IMR-90 (cell line): ENCODE results near the gene RPL10. TPM values are rescaled to one million over a fixed set of nuclear protein-coding genes. Genes with fewer than 3 reads are reported as not detected.

Experiments
- ATAC-seq: fragments of 200-7000 bp; cut with Tn5 transposase; 2 replicates; pipeline ENCODE4 v1.9.1; 2020; ENCODE audit warnings: low read depth, mild to moderate bottlenecking, moderate library complexity
- BruUV-seq: library from RNA; stranded (reverse); fragments of 400-500 nt; replicated peaks from 2 replicates; lab custom pipeline; 2021; lab: Mats Ljungman, UMichigan
- CTCF ChIA-PET: fragments of 300-600 bp; formaldehyde crosslinking; extraction: SDS; loops from one replicate; lab custom pipeline; 2021; ENCODE audit warnings: antibody characterized with exemption; lab: Yijun Ruan, JAX
- POLR2A ChIA-PET: fragments of 300-600 bp; sonication (Branson Sonifier 250); formaldehyde crosslinking; loops from one replicate; lab custom pipeline; 2022; ENCODE audit warnings: antibody characterized with exemption; ENCODE audit not compliant: unreplicated experiment; lab: Charles Lee
- DNase-seq: peaks from one replicate; pipeline ENCODE4 v3.0.0; 2013
- H2AFZ ChIP-seq: replicated peaks from 2 replicates; pipeline ENCODE3; 2013; ENCODE audit warnings: low read length, mild to moderate bottlenecking; ENCODE audit not compliant: poor library complexity
- H2AK5ac ChIP-seq: 2 replicates; pipeline ENCODE4 v1.6.1; 2013; ENCODE audit warnings: low read depth, low read length, inconsistent platforms
- H2AK9ac ChIP-seq: replicated peaks from 2 replicates; pipeline ENCODE3; 2013; ENCODE audit warnings: mild to moderate bottlenecking, low read depth, low read length, moderate library complexity; ENCODE audit not compliant: poor library complexity
- H2BK120ac ChIP-seq: 2 replicates; pipeline ENCODE4 v1.6.1; 2013; ENCODE audit warnings: low read depth, low read length, inconsistent platforms
- H2BK15ac ChIP-seq: 3 replicates; pipeline ENCODE4 v1.6.1; 2013; ENCODE audit warnings: low read depth, low read length, inconsistent platforms
- H2BK20ac ChIP-seq: 2 replicates; pipeline ENCODE4 v1.6.1; 2013; ENCODE audit warnings: low read depth, mild to moderate bottlenecking, inconsistent platforms, low read length, moderate library complexity
- H2BK5ac ChIP-seq: 2 replicates; pipeline ENCODE4 v1.6.1; 2013; ENCODE audit warnings: mild to moderate bottlenecking, low read depth, low read length, inconsistent platforms; ENCODE audit not compliant: poor library complexity, severe bottlenecking
- H3K14ac ChIP-seq: replicated peaks from 2 replicates; pipeline ENCODE4 v1.6.1; 2013; ENCODE audit warnings: low read depth, low read length, inconsistent platforms
- H3K18ac ChIP-seq: 2 replicates; pipeline ENCODE4 v1.6.1; 2013; ENCODE audit warnings: low read depth, low read length, control low read depth
- H3K23ac ChIP-seq: 2 replicates; pipeline ENCODE4 v1.6.1; 2013; ENCODE audit warnings: low read depth, low read length, inconsistent platforms
- H3K27ac ChIP-seq: 2 replicates; pipeline ENCODE4 v1.5.1; 2013; ENCODE audit warnings: mild to moderate bottlenecking, control low read depth, low read length; ENCODE audit not compliant: insufficient read depth
- H3K27me3 ChIP-seq: 2 replicates; pipeline ENCODE4 v1.6.1; 2013; ENCODE audit warnings: low read length; ENCODE audit not compliant: control insufficient read depth, insufficient read depth
- H3K36me3 ChIP-seq: 2 replicates; pipeline ENCODE4 v1.6.1; 2013; ENCODE audit warnings: low read length, mixed read lengths; ENCODE audit not compliant: control insufficient read depth, insufficient read depth
- H3K4ac ChIP-seq: 2 replicates; pipeline ENCODE4 v1.6.1; 2013; ENCODE audit warnings: low read depth, low read length, inconsistent platforms
- H3K4me1 ChIP-seq: 2 replicates; pipeline ENCODE4 v1.6.1; 2013; ENCODE audit warnings: low read length, mixed read lengths; ENCODE audit not compliant: control insufficient read depth, insufficient read depth
- H3K4me2 ChIP-seq: 2 replicates; pipeline ENCODE4 v1.6.1; 2013; ENCODE audit warnings: low read depth, mild to moderate bottlenecking, control low read depth, low read length, moderate library complexity
- H3K4me3 ChIP-seq: 2 replicates; pipeline ENCODE4 v1.5.1; 2013; ENCODE audit warnings: low read depth, mild to moderate bottlenecking, control low read depth, low read length, moderate library complexity; ENCODE audit not compliant: insufficient read depth
- H3K56ac ChIP-seq: 2 replicates; pipeline ENCODE4 v1.6.1; 2013; ENCODE audit warnings: low read length, inconsistent platforms; ENCODE audit not compliant: insufficient read depth; ENCODE audit errors: extremely low read depth
- H3K79me1 ChIP-seq, 2 experiments: 2 replicates each; pipeline ENCODE4 v1.6.1; 2013; ENCODE audit warnings: low read length in 2 of 2, inconsistent platforms in 1 of 2, low read depth in 1 of 2
- H3K9ac ChIP-seq: 2 replicates; pipeline ENCODE4 v1.6.1; 2013; ENCODE audit warnings: low read depth, low read length, control low read depth
- H3K9me1 ChIP-seq: 2 replicates; pipeline ENCODE4 v1.6.1; 2013; ENCODE audit warnings: low read length, inconsistent platforms; ENCODE audit not compliant: insufficient read depth
- H3K9me3 ChIP-seq: 2 replicates; pipeline ENCODE4 v1.6.1; 2013; ENCODE audit warnings: low read length; ENCODE audit not compliant: control insufficient read depth, insufficient read depth
- H4K20me1 ChIP-seq: 2 replicates; pipeline ENCODE4 v1.6.1; 2013; ENCODE audit warnings: low read length, inconsistent platforms; ENCODE audit not compliant: insufficient read depth
- H4K5ac ChIP-seq: 2 replicates; pipeline ENCODE4 v1.6.1; 2013; ENCODE audit warnings: mild to moderate bottlenecking, low read depth, low read length, control low read depth
- H4K8ac ChIP-seq, 2 experiments: 2 replicates each; pipeline ENCODE4 v1.6.1; 2013; ENCODE audit warnings: low read depth in 2 of 2, low read length in 2 of 2, control low read depth in 1 of 2, inconsistent platforms in 1 of 2
- H4K91ac ChIP-seq: 2 replicates; pipeline ENCODE4 v1.6.1; 2013; ENCODE audit warnings: low read depth, low read length, inconsistent platforms; ENCODE audit not compliant: insufficient read depth
- BHLHE40 ChIP-seq: fragments of 150-350 bp; IDR thresholded peaks from 2 replicates; pipeline ENCODE4 v1.6.1; 2016; ENCODE audit warnings: mild to moderate bottlenecking, low read depth, low read length
- MAZ ChIP-seq: IDR thresholded peaks from 2 replicates; pipeline ENCODE4 v1.6.1; 2012; ENCODE audit warnings: low read depth, mild to moderate bottlenecking, low read length, improper control_type of control experiment, moderate library complexity, borderline replicate concordance
- WGBS, 2 experiments: methylation state at CpG; one replicate each; pipeline versions ENCODE4 v1.1.5 to v1.1.7; 2013; ENCODE audit warnings: missing lambda C conversion rate in 2 of 2; ENCODE audit not compliant: insufficient read length in 1 of 2; ENCODE audit errors: extremely low coverage in 2 of 2; 5-methylcytosine and 5-hydroxymethylcytosine counted together
- dilution Hi-C: fragments of 300-500 bp; cut with HindIII; formaldehyde crosslinking; loops from one replicate; pipeline ENCODE4 v1.14.3; 2018; ENCODE audit warnings: low sequenced_read_pairs; ENCODE audit not compliant: unreplicated experiment
- in situ Hi-C: fragments of 300-500 bp; cut with MboI; formaldehyde crosslinking; loops from 3 replicates; pipeline ENCODE4 v1.14.3; 2019; ENCODE audit warnings: low sequenced_read_pairs, inconsistent platforms, mixed read lengths
- intact Hi-C: fragments of 100-400 bp; cut with micrococcal nuclease; formaldehyde crosslinking; loops from 2 replicates; pipeline ENCODE4 v1.10.0; 2022
- polyA plus RNA-seq, 3 experiments: library from polyadenylated mRNA; depleted of rRNA; stranded (reverse); fragments of >200 nt; gene quantifications; 2 replicates each; pipeline ENCODE4 v1.2.3, GENCODE V29; 2012; ENCODE audit warnings: low replicate concordance in 1 of 3
- total RNA-seq: library from RNA; depleted of rRNA; stranded (reverse); fragments of >200 nt; gene quantifications from 2 replicates; pipeline ENCODE4 v1.2.3, GENCODE V29; 2012

The RPL10 gene
- total and polyA plus RNA-seq, 2 of the 4 experiments (the other 2 are of a cell fraction) = 1,582 to 7,467 TPM

- Histone ChIP-seq H3K9me3 (no peaks in the 10 kb centered on the region), H4K91ac (no peak overlapping the region), H3K4me1 (peaks cover 2% of the 10 kb centered on the region; the same call in 1 of the 2 replicates), H3K4me2 (no peak overlapping the region), H4K5ac (no peak overlapping the region), H2BK5ac (no peak overlapping the region), H3K18ac (no peak overlapping the region), H2AFZ (no peak overlapping the region), H2BK20ac (no peak overlapping the region), H3K23ac (no peak overlapping the region), H4K8ac (no peak overlapping the region), H3K14ac (no peak overlapping the region), H3K9me1 (peaks cover 3% of the 10 kb centered on the region; the same call in 1 of the 2 replicates), H4K20me1 (peaks cover 7% of the 10 kb centered on the region), H3K4ac (no peak overlapping the region), H2BK15ac (no peak overlapping the region), H2BK120ac (no peak overlapping the region), H3K27ac (no peak overlapping the region), H2AK9ac (no peak overlapping the region), H3K56ac (no peak overlapping the region), H3K79me1 (peaks cover 7 to 31% of the 10 kb centered on the region in 2 experiments), H3K9ac (no peak overlapping the region), H2AK5ac (no peak overlapping the region), H3K4me3 (no peak overlapping the region), H3K36me3 (peaks cover 32% of the 10 kb centered on the region), H3K27me3 (no peaks in the 10 kb centered on the region)
- no CpG with 5 or more reads among the region's 8 CpGs for WGBS, 2 experiments
- ChIA-PET POLR2A (no interaction called here), CTCF (no interaction called here)
- dilution Hi-C loops = no loop called here
- no TSS peak for BruUV-seq
- intact Hi-C loops = no loop called here
- DNase-seq (no peak), ATAC-seq (no peak)
- TF ChIP-seq BHLHE40 = no peak
- TF ChIP-seq MAZ = no peak
- in situ Hi-C loops = no loop called here
Observed at GRCh38 chrX:154432210-154432609, 34.0 kb downstream of the RPL10 start.
